SKM-1 treated with dmso at 0.1 percent for 144 hours (cell line): ENCODE measurements around the gene CA11.
"Not testable (repeated sequence)": the region's sequence is repeated elsewhere in the genome, so short reads cannot be mapped to it uniquely, and the experiment has no call there.

ENCODE experiments used
- DNase-seq: peaks from one replicate; lab custom pipeline; 2025; ENCODE audit not compliant: unreplicated experiment; lab: John Stamatoyannopoulos, UW

The CA11 gene

DNA sequence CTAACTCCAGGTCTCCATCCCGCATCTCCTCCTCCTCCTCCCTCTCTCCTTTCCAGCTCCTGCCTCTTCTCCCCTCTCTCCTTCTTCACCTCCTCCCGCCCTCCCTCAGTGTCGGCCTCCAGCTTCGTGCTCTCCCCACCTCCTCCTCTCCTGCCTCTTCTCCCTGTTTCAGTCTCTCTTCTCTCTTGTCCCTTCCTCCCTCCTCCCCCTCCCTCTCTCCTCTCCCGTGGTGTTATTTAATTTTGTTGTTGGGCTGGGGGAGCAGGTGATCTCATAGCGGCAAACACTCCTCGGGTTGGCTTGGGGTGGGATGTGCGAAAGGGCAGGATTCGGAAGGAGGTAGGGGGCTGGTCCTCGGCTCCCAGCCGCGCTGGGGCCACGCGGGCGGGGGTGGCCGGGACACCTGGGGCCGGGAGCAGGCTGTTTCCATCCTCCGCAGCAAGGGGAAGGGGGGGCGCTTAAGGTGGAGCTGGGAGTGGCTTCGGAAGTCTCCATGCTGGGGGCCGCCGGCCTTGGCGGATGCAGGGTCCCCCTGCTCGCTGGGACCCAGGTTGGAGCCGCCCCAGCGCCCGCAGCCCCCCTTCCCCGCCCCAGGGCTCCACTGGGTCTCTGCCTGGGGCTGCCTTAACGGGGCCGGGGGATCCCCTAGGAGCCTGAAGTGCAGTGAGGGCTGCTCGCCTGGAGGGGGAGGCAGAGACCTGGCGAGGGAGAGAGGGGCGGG is at the start of gene CA11:
Gene CA11, minus strand, starts transcription at position 187 of the 721 bp plus-strand sequence. CDS start 555 bp downstream, outside the sequence.
- DNase-seq, result peak; percentile 67

DNA sequence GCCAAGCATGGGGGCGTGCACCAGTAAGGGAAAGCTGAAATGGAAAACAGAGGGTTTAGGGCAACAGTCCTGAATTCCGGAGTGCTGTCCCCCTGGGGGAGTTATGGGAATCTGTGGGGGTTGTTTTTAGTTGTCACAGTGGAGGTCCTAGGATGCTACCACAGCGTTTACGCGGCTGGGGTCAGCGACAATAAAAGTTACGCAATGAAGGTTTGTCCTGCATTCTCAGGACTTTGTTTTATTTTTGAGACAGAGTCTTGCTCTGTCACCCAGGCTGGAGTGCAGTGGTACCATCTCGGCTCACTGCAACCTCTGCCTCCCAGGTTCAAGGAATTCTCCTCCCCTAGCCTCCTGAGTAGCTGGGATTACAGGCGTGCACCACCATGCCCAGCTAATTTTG is 47.6 kb upstream of the CA11 start:
- DNase-seq, result not testable (repeated sequence)

DNA sequence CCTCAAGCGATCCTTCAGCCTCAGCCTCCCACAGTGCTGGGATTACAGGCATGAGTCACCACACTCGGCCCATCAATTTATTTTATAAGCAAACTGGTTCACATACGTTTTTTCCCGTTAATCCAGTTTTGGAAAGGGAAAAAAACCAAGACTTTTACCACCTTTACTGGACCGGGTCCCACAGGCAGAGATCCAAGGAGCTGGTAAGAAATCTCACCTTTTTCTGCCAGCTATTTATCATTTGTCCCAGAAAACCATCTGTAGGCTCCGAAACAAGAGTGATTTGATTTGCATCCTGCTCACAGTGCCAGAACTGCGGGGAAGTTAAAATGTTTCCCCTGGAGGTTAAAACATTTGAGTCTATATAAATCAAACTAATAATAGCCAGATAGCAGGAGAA is 43.5 kb upstream of the CA11 start:
- no peak for DNase-seq

DNA sequence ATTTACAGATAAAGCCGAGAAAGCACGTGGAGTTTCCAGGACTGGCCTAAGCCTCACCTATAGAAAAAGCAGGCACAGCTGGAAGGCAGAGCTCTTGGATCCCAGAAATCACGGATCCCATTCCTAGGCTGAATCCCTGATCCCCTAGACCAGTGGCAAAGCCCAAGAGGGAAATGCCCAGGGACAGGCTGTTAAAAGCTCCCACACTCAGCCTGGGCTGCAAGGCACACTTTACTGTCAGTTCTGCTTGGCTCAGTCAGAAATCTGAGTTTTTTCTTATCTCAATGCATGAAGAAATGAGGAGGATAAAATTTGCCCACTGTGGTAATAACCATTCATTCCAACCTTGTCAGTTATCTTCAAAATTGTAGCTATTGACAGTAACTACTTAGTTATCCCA is 41.8 kb upstream of the CA11 start:
- no peak for DNase-seq

DNA sequence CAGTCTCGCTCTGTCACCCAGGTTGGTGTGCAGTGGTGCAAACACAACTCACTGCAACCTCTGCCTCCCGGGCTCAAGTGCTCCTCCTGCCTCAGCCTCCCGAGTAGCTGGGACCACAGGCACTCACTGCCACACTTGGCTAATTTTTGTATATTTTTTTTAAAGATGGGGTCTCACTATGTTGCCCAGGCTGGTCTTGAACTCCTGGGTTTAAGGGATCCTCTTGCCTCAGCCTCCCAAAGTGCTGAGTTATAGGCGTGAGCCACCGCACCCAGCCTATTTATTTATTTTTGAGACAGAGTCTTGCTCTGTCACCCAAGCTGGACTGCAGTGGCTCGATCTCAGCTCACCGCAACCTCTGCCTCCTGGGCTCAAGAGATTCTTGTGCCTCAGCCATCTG is 40.6 kb upstream of the CA11 start:
- not testable (repeated sequence) for DNase-seq

DNA sequence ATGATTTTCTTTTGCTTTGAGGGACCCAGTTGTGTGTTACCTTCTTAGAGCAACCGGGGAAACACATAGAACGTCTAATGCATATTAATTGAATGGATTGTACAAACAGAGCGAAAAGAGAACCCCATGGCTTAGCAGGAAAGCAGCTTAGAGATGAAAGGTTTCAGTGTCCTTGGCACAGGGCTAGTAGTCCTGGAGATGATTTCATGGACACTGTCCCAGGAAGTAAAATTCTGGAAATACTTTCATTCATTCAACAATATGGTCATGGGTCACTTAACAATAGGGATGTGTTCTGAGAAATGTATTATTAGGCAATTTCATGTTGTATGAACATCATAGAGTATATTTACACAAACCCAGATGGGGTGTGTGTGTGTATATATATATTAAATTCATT is 40.1 kb upstream of the CA11 start:
- DNase-seq, result no peak

DNA sequence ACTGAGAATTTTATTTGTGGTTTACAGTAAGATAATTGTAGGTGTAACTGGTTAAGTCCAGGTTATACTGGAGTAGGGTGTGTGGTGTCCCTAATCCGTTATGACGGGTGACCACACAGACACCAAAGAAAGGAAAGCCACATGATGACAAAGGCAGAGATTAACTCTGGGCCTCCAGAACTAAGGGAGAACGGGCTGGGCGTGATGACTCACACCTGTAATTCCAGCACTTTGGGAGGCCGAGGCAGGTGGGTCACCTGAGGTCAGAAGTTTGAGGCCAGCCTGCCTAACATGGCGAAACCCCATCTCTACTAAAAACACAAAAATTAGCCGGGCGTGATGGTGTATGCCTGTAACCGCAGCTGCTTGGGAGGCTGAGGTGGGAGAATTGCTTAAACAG is 39.6 kb upstream of the CA11 start:
- DNase-seq, result no peak

DNA sequence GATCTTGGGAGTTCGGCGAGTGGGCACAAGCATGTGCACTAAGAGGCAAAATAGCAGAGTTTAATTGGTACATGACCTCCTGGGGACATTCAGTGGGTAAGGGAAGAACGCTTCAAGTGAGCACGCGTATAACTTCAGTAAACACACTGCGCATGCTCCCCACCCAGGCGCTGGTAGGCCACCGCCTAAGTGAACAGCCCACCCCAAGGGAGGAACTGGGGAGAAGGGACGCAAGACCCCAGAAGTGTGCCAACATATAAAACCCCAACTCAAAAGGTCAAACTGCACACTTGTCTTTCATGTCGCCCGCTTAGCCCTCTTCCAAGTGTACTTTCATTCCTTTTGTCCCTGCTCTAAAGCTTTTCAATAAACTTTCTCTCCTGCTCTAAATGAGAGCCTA is 37.4 kb upstream of the CA11 start:
- no peak for DNase-seq

DNA sequence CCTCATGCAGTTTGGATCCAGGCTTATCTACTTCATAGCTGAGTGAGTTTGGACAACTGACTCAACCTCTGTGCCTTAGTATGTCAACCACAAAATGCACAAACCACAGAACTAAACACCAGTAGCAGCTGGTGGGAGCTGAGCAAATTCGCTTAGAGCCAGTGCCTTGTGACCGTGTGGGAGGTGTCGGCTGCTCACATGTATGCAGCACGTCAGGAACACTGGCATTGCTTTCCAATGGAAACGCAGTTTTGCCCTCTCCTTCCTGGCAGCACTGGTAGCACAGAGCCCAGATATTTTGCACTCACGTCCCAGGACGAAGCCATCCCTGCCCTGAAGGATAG is 35.1 kb upstream of the CA11 start:
- no peak for DNase-seq

DNA sequence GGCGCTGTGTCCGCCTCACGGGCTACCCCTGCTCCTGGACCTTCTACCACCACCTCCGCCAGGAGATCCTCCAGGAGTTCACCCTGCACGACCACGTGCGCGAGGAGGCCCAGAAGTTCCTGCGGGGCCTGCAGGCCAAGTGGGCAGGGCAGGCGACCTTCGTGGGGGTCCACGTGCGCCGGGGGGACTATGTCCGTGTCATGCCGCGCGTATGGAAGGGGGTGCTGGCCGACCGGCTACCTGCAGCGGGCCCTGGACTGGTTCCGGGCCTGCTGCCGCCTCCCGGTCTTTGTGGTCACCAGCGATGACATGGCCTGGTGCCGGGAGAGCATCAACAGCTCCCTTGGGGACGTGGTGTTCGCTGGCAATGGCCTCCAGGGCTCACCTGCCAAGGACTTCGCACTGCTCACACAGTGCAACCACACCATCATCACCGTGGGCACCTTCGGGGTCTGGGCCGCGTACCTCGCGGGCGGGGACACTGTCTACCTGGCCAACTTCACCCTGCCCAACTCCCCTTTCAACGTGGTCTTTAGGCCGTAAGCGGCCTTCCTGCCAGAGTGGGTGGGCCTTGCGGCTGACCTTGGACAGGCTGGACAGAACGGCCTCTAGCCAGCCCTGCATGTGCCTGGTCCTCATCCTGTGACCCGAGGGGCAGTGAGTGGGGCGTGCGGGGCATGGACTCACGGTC is 34.6 kb upstream of the CA11 start:
- DNase-seq, result no peak

DNA sequence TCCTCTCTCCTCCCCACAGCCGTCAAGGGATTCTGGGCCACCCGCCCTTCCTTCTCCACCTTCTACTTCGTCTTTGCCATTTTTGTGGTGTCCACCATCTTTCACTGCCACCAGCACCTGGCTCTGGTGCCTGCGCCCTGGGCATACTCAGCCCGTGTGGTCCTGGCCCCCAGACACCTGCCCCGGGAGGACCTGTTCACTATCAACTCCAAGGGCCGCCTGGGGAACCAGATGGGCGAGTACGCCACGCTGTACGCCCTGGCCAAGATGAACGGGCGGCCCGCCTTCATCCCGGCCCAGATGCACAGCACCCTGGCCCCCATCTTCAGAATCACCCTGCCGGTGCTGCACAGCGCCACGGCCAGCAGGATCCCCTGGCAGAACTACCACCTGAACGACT is 34.0 kb upstream of the CA11 start:
- DNase-seq, result not testable (repeated sequence)

DNA sequence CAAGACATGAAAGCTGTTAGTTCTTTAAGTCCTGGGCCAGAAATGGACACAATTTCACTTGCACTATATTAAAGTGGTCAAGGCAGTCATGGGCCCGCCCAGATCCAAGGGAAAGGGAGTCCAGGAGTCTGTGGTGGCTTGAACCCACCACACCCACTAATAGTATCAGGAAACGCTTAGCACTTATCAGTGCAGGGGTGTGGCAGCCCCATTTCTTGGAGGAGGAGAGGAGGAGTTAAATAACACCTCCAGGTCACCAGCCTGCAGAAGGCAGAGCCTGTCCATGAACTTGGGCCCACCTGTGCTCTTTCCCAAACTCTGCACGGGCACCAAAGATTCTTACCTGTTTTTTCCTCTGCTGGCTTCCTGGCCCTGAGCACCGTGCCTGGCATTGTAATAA is 32.2 kb upstream of the CA11 start:
- DNase-seq, result no peak

DNA sequence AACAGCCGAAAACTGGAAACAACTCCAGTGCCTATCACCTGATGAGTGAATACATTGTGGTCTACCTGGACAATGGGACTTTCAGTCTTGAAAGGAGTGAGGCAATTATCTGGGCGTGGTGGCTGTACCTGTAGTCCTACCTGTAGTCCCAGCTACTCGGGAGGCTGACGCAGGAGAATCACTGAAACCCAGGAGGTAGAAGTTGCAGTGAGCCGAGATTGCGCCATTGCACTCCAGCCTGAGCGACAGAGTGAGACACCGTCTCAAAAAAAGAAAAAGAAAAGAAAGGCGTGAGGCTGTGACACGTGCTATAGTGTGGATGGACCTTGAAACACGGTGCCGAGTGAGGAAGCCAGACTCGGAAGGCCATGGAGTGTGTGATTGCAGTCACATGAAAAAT is 30.9 kb upstream of the CA11 start:
- DNase-seq, result no peak

DNA sequence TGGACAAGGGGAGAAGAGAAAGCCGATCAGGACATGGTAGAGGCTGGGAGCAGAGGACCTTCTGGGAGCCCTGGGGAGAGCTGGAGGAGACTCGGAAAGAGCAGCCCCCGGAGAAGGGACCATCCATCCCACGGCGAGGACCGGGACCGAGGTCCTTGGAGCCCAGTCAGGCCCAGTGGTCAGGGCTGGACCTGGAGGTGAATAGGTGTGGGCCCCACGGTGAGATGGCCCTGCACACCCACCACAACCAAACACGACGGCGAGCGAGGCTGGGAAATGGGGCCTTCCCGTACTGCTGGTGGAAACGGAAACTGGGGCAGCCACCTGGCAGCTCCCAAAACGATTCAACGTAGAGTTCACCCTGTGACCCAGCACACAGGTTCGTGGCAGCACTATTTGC is 30.5 kb upstream of the CA11 start:
- no peak for DNase-seq

DNA sequence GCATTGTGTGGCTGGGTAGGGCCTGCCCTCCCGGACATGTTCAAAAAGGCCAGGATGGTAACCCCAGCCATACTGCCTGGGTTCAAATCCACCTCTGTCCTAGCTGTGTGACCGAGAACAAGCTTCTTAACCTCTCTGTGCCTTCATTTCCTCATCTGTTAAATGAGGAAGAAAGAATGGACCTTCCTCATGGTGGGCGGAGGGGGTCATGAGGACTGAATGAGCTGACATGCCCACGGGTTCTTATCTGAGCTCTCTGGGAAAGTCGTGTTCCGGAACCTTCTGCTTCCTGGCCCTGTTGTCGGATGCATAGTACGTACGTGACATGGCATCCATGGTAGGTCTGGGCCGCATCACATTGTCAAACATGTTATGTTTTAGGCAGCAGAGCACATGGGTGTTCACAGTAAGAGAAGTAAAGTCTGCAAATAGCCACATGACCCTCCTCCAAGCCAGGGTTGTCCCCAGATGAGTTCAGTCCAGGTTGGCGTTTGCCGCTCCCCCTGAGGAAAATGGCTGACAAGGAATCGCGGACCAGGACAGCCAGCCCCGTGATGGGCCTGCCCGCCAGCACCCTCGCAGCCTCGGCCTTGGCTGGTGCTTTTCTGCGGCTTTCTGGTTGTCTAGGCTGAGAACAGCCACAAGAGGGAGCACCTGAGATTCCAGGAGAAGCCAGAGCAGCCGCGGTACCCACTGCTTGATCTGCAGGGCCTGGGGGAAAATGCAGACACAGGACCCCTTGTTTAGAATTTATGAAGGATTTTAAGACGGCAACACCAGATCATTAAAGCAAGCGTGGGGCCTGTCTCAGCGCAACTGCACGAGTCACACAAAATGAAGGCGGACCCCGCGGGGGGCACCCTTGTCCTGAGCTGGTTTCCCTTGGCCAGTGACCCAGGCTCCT is 29.2 kb upstream of the CA11 start:
- DNase-seq, result peak; percentile 42

DNA sequence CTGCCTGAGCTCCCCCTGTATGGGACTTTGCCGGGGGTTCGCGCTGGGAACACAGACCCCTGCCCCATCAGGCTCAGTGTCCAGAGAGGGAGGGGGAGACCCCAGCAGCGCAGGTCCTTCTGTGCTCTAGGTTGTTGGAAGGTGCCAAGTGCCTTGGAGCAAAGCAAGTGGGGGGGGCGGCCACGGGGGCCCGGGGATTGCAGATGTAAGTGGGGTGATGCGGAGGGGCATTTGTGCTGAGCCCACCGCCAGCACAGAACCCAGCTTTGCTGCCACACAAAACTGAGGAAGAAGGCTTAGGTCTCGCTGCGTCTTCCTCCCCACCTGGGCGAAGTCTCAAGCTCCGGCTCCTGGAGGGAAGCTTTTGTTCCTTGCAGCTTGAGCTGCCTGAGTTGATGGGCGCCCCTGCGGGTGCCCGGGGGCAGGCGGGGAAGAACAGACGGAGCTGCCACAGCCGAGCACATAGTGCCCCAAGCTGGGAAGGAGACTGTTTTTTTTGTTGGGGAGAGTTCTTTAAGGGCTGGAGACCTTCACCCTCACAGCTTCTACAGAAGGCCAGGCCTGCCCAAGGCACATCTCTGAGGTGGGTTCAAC is 28.3 kb upstream of the CA11 start:
- DNase-seq, result no peak

DNA sequence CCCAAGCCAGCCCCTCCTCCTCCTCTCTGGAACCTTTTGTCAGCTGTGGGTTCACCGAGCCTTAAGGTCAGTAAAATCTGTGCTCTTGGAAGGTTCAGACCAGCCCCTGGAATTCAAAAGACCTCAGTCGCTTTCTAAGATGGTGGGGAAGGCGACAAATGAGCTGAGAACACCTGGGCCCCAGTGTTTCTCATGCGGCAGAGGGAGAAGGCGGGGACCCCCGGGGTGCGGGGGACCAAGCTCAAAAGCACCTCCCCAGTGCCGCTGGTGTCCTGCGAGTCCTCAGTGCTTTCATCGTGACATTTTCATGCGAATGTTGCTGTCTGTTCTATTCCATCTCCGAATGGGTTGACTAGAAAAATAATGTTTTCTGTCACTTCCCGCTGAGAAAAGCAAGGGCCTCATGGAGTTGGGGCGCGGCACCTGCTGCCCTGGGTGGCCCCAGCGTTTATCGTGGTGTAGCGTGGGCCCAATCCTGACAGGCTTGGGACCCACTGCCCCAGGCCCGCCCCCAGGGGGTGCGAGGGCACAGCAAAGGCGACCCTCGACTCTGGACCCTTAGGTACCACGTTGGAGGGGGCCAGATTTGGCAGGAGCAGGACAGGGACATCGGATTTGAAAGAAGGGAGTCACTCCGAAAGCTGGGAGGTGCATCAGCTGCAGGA is 27.6 kb upstream of the CA11 start:
- DNase-seq, result no peak

DNA sequence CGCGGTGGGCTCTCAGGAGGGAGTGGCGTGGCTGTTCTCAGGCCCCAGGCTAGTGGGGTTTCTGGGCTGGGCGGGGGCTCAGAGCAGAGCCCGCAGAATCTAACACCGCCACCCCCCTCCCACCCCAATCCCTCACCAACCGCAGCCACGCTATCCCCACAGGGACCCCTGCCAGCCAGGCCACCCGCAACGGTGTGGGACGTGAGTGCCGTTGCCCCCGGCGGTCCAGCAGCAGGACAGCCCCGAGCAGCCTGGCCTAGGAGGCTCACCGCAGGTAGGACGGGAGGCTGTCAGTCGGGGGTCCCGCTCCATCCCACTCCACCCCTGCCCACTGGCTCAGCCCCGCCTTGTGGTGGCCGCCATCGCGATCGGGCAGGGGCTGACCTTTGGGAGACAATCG is 27.0 kb upstream of the CA11 start, which contains the start of gene NTN5:
Gene NTN5, minus strand, starts transcription at position 24 of the 400 bp plus-strand sequence. CDS start 2,031 bp downstream, outside the sequence.
- DNase-seq, result no peak

DNA sequence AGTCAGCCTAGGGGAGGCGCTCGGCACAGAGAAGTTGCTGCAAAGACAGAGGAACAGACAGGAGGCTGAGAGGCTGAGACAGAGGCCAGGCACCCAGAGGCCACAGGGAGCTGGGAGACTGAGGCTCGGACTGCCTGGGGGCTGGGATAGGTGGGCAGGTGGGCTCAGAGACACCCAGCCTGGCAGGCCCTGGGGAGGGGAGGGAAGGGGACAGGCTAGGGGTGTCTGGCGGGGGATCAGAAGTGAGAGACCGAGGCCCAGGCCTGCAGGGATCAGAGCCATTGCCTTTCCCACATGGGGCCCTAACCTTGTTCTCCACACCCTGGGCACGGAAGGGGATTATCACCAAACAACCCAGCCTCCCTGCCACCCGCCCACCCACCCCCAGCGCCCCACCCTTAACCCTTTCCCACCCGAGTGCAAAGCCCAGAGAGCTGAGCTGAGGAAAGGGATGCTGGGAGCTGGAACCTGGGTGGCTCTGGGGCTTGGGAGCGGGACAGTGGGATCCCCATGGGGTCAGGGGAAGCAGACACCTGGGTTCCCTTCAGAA is 25.5 kb upstream of the CA11 start:
- no peak for DNase-seq

DNA sequence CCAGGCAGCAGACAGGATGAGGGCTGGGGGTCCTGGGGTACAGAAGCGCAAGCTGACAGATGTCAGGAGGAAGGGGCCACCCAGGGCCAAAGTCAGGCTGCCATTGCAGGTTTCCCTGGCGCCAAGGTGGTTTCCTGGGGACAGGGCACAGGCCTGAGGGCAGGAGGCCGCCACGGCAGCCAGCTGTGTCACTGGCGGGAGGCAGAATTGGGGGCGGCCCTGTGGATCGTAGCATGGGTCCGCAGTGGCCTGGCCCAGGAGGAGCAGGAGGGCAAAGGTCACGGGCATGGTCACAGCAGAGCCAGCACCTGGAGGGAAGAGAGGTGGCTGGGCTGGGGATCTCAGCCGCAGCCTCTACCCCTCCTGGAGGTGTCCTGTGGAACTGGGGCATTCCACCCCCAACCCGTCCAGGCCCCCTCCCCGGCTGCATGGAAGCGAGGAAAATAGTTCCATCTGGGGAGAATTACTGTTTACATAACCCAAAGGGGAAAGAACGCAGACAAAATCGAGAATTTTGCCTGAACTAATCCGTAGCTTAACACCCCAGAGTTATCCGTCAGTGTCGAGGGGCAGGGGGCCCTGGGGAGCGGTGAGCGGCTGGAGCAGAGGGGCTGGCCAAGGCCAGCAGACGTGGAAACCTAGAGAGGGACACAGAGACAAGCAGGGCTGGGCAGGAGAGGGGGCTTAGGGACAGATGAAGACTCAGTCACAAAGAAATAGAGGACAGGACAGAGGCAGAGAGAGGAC is 24.9 kb upstream of the CA11 start:
- DNase-seq, result no peak
